Measurements from ENCODE around the gene IL20RA. TPM values are rescaled to one million over a fixed set of nuclear protein-coding genes. Genes with fewer than 3 reads are reported as not detected.

Gene IL20RA, protein sequence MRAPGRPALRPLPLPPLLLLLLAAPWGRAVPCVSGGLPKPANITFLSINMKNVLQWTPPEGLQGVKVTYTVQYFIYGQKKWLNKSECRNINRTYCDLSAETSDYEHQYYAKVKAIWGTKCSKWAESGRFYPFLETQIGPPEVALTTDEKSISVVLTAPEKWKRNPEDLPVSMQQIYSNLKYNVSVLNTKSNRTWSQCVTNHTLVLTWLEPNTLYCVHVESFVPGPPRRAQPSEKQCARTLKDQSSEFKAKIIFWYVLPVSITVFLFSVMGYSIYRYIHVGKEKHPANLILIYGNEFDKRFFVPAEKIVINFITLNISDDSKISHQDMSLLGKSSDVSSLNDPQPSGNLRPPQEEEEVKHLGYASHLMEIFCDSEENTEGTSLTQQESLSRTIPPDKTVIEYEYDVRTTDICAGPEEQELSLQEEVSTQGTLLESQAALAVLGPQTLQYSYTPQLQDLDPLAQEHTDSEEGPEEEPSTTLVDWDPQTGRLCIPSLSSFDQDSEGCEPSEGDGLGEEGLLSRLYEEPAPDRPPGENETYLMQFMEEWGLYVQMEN
- total RNA-seq = not detected in 2 replicates

DNA sequence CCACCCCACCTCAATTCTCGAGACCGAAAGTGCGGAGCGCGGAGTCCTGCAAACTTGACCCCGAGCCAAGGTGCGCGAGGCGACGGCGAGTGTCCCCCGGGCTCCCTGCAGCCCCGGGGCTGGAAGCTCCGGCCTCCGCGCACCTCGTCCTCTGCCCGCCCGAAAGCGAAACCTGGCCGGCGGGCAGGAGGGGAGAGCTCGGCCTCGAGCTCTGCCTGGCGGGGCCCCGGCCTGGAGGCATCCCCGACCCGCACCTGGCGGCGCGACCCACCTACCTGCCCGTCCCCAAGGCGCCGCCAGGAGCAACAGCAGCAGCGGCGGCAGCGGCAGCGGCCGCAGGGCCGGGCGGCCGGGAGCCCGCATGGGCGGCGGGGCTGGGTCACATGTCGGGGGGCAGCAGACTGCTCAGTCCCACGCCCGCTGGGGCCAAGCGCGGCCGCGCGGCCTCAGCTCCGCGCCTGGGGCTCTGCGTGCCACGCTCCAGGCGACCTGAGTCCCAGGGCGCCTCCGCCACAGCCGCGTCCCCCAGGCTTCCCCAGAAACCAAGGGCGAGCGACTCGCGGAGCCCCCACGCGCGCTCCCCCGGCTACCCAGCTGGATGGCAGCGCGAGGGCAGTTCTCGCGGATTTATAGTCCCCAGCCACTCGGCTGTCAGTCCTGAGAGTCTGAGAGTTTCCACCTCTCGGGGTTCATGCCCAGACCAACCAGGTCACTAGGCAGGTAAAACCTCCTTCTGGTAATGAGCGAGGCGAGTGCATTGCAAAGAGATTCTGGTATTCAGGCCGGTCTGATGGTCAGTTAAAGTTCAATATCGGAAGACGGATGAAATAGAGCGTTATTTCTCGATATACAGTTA lies at the start of gene IL20RA:
TSS of gene IL20RA (minus strand) at position 600 of the 856 bp plus-strand sequence. CDS start at position 363, 237 bp downstream.

Other genes with a start within 250 kb of the IL20RA start
- gene PEX7, start 222.4 kb downstream of the IL20RA start, total RNA-seq = 7.6 and 7.9 TPM in 2 replicates
- not detected in 2 replicates for gene SLC35D3, start 122.7 kb downstream of the IL20RA start, total RNA-seq
- not detected in 2 replicates for gene IL22RA2, start 128.7 kb upstream of the IL20RA start, total RNA-seq
- gene IFNGR1, start 174.4 kb upstream of the IL20RA start, total RNA-seq = 60.5 and 150 TPM in 2 replicates

All from cardiac atrium fibroblast (primary cell).